ENCODE measurements around the gene MPP7.

- TF ChIP-seq CTCF (IDR thresholded peaks at IDR 0.05; ENCODE audit: insufficient read depth, low read length, poor library complexity, severe bottlenecking) (no peak), EZH2phosphoT487 (conservative IDR thresholded peaks at IDR 0.05; ENCODE audit: low read length) (no peak)
Observed at GRCh38 chr10:28298951-28299350, 3.9 kb downstream of the MPP7 start.

Measured in SU-DHL-6 (cell line).